ENCODE data around the gene NCCRP1.

NCCRP1 gene, protein sequence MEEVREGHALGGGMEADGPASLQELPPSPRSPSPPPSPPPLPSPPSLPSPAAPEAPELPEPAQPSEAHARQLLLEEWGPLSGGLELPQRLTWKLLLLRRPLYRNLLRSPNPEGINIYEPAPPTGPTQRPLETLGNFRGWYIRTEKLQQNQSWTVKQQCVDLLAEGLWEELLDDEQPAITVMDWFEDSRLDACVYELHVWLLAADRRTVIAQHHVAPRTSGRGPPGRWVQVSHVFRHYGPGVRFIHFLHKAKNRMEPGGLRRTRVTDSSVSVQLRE

GRCh38 chr19:39196860-39197562 is at the start of gene NCCRP1:
Gene NCCRP1 (plus strand): TSS chr19:39196964. CDS start chr19:39196983, 19 bp downstream.
- in situ Hi-C loops (cut with MboI; ENCODE audit: low sequenced_read_pairs), result no loop called here

DNA sequence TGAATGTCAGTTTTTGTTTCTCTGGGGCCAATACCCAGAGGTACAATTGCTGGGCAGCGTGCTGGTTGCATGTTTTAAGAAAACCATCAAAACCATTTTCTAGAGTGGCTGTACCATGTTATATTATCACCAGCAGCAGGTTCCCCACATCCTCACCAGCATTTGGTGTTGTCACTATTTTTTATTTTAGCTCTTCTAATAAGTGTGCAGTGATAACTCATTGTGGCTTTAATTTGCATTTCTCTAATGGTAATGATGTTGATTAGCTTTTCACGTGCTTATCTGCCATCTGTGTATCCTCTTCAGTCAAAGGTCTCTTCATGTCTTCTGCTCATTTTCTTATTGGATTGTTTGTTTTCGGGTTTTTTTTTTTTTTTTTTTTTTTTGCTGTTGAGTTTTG is 49.3 kb upstream of the NCCRP1 start:
- in situ Hi-C loops (cut with MboI; ENCODE audit: low sequenced_read_pairs), result no loop called here

DNA sequence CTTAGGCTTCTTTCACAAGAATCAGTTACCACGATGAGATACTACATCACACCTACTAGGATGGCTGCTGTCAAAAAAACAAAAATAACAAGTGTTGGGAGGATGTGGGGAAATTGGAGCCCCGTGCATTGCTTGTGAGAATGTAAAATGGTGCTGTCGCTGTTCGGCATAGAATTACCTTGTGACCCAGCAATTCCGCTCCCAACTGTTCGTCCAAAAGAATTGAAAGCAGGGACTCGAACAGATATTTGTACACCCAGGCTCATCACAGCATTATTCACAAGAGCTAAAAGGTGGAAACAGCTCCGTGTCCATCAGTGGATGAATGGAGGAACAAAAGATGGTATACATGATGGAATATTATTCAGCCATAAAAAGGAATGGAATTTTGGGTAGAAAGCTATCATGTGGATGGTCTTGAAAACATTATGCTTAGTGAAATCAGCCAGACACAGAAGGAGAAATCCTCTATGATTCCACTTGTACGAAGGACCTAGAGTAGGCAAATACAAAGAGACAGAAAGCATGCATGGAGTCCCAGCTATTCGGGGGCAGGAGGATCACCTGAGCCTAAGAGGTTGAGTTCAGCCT is 47.7 kb upstream of the NCCRP1 start:
- in situ Hi-C loops (cut with MboI; ENCODE audit: low sequenced_read_pairs), result no loop called here

GRCh38 chr19:39150235-39150634 is 46.5 kb upstream of the NCCRP1 start:
- in situ Hi-C loops (cut with MboI; ENCODE audit: low sequenced_read_pairs), result no loop called here

DNA sequence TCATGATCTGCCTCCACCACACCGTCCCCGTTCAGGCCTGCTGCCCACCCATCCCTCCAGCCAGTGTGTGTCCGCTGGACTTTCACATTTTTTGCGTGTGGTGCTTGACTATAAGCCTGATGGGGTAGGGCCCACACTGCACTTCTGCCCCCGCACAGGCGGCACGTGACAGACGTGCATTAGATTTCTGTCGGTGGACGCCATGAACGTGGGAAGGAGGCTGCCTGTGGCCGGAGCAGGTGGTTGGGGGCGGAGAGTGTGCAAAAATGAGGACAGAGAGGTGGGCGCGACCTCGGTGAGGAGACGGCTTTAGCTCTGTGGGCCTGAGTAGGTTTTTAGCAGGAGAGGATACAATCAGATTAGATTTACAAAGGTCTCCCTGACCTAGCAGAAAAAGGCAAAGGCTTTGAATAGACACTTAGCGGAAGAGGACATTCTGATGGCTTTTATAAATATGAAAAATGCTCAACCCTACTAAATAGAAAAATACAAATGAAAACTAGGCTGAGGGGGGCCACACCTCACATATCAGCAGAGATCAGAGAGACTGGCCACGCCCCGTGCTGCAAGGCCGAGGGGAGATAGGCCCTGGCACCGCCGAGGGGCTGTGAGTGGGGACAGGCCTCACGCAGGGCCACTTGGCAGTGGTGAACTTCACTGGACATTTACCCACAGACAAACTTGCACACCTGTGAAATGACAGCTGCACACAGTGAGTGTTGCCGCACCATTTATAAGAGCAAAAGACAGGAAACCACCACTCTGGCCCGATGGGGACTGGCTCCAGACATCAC is 45.8 kb upstream of the NCCRP1 start:
- in situ Hi-C loops (cut with MboI; ENCODE audit: low sequenced_read_pairs), result no loop called here

GRCh38 chr19:39152066-39152465 is 44.7 kb upstream of the NCCRP1 start:
- in situ Hi-C loops (cut with MboI; ENCODE audit: low sequenced_read_pairs), result no loop called here

GRCh38 chr19:39154100-39154628 is 42.6 kb upstream of the NCCRP1 start:
- in situ Hi-C loops (cut with MboI; ENCODE audit: low sequenced_read_pairs), result no loop called here

DNA sequence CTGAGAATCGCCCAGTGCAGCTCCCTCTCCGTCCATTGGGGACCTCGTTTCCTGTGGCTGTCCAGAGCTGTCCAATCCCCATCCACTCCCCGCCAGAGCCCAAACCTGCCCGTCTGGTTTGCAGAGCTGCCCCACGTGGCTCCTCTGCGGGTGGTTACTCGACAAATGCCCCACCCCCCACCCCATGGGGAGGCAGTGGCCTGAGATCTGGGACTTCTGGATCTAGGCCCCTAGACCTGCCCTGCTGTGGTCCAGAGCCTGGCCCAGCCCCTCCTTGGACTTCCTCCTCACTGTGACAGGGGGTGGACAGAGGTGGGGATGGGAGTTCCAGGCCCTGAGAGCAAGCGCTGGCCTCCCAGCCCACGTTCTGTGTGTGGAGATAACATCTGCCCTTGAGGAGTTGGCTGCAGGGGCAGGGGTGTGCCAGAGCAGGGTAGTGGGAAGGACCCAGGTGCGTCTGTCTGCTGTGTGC is 42.1 kb upstream of the NCCRP1 start:
- in situ Hi-C loops (cut with MboI; ENCODE audit: low sequenced_read_pairs), result no loop called here

- in situ Hi-C loops (cut with MboI; ENCODE audit: low sequenced_read_pairs), result no loop called here
These were observed 41.6 kb upstream of the NCCRP1 start for GRCh38 chr19:39155114-39155700.

DNA sequence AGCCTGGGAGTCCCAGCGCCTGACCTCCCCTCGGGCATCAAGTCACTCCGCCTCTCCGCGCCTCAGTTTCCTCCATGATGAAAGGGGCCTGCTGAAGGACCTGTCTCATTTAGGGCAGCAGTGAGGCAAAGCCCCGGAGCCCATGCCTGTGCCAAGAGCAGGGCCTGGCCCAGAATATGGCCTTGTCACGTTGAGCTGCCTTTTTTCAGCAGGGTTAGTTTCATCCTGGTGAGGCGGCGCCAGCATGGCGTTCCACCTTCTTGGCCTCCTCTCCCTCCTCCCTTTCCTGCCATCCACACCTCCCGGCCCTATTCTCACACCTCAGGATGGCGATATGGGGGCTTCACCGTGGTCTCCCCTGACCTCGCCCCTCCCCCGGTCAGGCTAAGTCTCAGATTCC is 41.0 kb upstream of the NCCRP1 start:
- in situ Hi-C loops (cut with MboI; ENCODE audit: low sequenced_read_pairs), result no loop called here

GRCh38 chr19:39156326-39157230 is 40.2 kb upstream of the NCCRP1 start:
- in situ Hi-C loops (cut with MboI; ENCODE audit: low sequenced_read_pairs), result no loop called here

- in situ Hi-C loops (cut with MboI; ENCODE audit: low sequenced_read_pairs), result no loop called here
These were observed 39.3 kb upstream of the NCCRP1 start for GRCh38 chr19:39157275-39157996.

GRCh38 chr19:39157997-39158389 is 38.8 kb upstream of the NCCRP1 start:
- in situ Hi-C loops (cut with MboI; ENCODE audit: low sequenced_read_pairs), result no loop called here

DNA sequence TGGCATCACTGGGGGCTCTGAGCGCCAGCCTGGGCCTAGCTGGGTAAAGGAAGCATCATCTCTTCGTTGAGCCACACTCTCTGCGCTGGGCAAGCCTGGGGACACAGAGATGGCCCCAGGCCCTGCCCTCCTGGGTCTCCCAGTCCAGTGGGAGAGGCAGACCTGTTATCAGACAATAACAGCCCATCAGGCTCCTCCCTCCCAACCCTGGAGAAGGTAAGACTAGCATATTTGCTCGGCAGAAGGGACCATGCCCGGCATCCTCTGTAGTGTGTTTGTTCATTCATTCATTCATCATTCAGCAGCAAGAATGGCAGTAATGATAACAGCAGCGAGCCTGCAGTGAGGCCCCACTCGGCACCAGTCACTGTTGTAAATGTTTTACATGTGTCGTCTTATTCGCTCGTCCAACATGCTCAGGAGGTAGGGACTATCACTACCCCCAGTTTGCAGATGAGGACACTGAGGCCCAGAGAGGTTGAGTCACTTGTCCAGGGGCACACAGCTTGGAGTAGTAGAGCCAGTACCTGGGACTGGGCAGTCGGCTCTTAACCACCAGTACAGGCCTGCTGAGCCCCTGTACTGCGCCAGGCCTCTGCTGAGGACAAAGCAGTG is 38.0 kb upstream of the NCCRP1 start:
- in situ Hi-C loops (cut with MboI; ENCODE audit: low sequenced_read_pairs), result no loop called here

- in situ Hi-C loops (cut with MboI; ENCODE audit: low sequenced_read_pairs), result no loop called here
These were observed 36.3 kb upstream of the NCCRP1 start for GRCh38 chr19:39160523-39160861.

- in situ Hi-C loops (cut with MboI; ENCODE audit: low sequenced_read_pairs), result no loop called here
These were observed 35.7 kb upstream of the NCCRP1 start for GRCh38 chr19:39160889-39161672.

DNA sequence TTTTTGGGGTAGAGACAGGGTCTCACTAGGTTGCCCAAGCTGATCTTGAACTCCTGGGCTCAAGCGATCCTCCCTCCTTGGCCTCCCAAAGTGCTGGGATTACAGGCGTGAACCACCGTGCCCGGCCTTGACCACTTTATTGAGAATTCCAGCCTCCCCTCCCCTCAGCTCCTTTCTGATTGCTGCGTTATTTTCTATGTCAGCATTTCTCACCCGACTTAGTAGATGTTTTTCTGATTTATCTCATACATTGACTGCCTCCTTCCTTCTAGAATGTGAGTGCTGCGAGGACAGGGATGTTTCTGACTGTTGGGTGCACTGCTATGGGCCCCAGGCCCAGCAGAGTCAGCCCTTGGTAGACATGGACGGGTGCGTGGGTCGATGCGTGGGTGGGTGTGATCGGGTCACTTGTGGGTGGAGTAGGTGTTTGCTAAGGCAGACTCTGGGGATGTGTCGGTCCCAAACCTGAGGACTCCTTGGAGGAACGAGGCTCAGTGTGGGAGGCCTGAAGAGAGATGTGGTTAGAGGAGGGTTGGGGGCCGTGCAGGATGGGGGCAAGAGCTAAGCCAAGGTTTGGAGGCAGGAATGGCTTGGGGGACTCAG is 34.2 kb upstream of the NCCRP1 start:
- in situ Hi-C loops (cut with MboI; ENCODE audit: low sequenced_read_pairs), result no loop called here
